HepG2 (cell line): ENCODE results near the gene FAM221B. TPM values are rescaled to one million over a fixed set of nuclear protein-coding genes. Genes with fewer than 3 reads are reported as not detected.

Experiments used
- ELF3 ChIP-seq: IDR thresholded peaks from 2 replicates; pipeline ENCODE4 v1.6.1; 2016; ENCODE audit warnings: missing genetic modification reagents, missing compliant biosample characterization
- EP300 ChIP-seq, 3 experiments: sonication (generic) in 1 of 3; formaldehyde crosslinking in 1 of 3; IDR thresholded peaks; 2 replicates each; pipeline versions ENCODE4 v1.5.1 to v1.6.1; 2011 to 2020; ENCODE audit warnings: low read depth in 2 of 3, low read length in 2 of 3, borderline replicate concordance in 1 of 3, improper control_type of control experiment in 1 of 3, mild to moderate bottlenecking in 1 of 3, missing genetic modification reagents in 1 of 3, moderate library complexity in 1 of 3
- GATAD1 ChIP-seq: IDR thresholded peaks from 2 replicates; pipeline ENCODE4 v1.6.1; 2016; ENCODE audit warnings: missing genetic modification reagents, missing compliant biosample characterization
- HDAC2 ChIP-seq: sonication (generic); formaldehyde crosslinking; IDR thresholded peaks from 2 replicates; pipeline ENCODE4 v1.4.0; 2020; ENCODE audit warnings: missing genetic modification reagents
- KDM3A ChIP-seq: IDR thresholded peaks from 2 replicates; pipeline ENCODE4 v1.6.1; 2018; ENCODE audit warnings: low read depth, missing compliant biosample characterization
- NCOR1 ChIP-seq: fragments of 200-600 bp; sonication (generic); IDR thresholded peaks from 2 replicates; pipeline ENCODE4 v1.7.0; 2017; ENCODE audit warnings: antibody characterized with exemption, low read length, borderline replicate concordance
- NR2F2 ChIP-seq: IDR thresholded peaks from 2 replicates; pipeline ENCODE4 v1.6.1; 2012; ENCODE audit warnings: low read depth, inconsistent platforms, borderline replicate concordance
- SOX6 ChIP-seq, 2 experiments: fragments of 450-650 bp in 1 of 2; sonication (generic) in 1 of 2; formaldehyde crosslinking in 1 of 2; IDR thresholded peaks; 2 replicates each; pipeline versions ENCODE4 v1.4.0 to v1.6.1; 2017 to 2020; ENCODE audit warnings: antibody characterized with exemption in 1 of 2, mild to moderate bottlenecking in 1 of 2, missing genetic modification reagents in 1 of 2
- ZNF180 ChIP-seq: sonication (generic); formaldehyde crosslinking; IDR thresholded peaks from 2 replicates; pipeline ENCODE4 v1.4.0; 2020; ENCODE audit warnings: low read depth, missing genetic modification reagents, borderline replicate concordance
- ZNF605 ChIP-seq: sonication (generic); formaldehyde crosslinking; IDR thresholded peaks from 2 replicates; pipeline ENCODE4 v1.8.0; 2022; ENCODE audit warnings: mild to moderate bottlenecking, missing genetic modification reagents
- ZNF772 ChIP-seq: sonication (generic); formaldehyde crosslinking; IDR thresholded peaks from 2 replicates; pipeline ENCODE4 v1.5.0; 2020; ENCODE audit warnings: mild to moderate bottlenecking, missing genetic modification reagents
- ZNF878 ChIP-seq: sonication (generic); formaldehyde crosslinking; IDR thresholded peaks from 2 replicates; pipeline ENCODE4 v1.8.1; 2023; ENCODE audit warnings: mild to moderate bottlenecking, missing genetic modification reagents, moderate library complexity
- polyA plus RNA-seq, 8 experiments: library from polyadenylated mRNA; depleted of rRNA in 3 of 8; stranded (reverse) in 7 of 8; unstranded in 1 of 8; fragments of >200 nt; fragmentation: Illumina TruSeq in 4 of 8; extraction: Trizol in 4 of 8; gene quantifications; 2 replicates each; pipeline versions ENCODE4 v1.2.1 to v1.2.3, GENCODE V29; 2011 to 2016; ENCODE audit warnings: low read depth in 4 of 8, missing spikeins in 1 of 8, mixed read lengths in 1 of 8; ENCODE audit not compliant: insufficient read depth in 1 of 8
- total RNA-seq, 5 experiments: library from RNA; depleted of rRNA; stranded (reverse); fragments of >200 nt; fragmentation: Illumina TruSeq; extraction: Trizol; gene quantifications; 2 replicates each; pipeline ENCODE4 v1.2.3, GENCODE V29; 2016; ENCODE audit warnings: low read depth in 1 of 5
- TF ChIP-seq, protein P1 (sequence below): sonication (generic); formaldehyde crosslinking; IDR thresholded peaks from 2 replicates; pipeline ENCODE4 v1.9.0; 2021; ENCODE audit warnings: missing genetic modification reagents, borderline replicate concordance
- TF ChIP-seq, protein P2 (sequence below): sonication (generic); formaldehyde crosslinking; IDR thresholded peaks from 2 replicates; pipeline ENCODE4 v1.5.0; 2020; ENCODE audit warnings: mild to moderate bottlenecking, missing genetic modification reagents, borderline replicate concordance
- TF ChIP-seq, protein P3 (sequence below): sonication (generic); formaldehyde crosslinking; IDR thresholded peaks from 2 replicates; pipeline ENCODE4 v1.4.0; 2020; ENCODE audit warnings: missing genetic modification reagents
- TF ChIP-seq, protein P4 (sequence below): sonication (generic); formaldehyde crosslinking; IDR thresholded peaks from 2 replicates; pipeline ENCODE4 v1.4.0; 2020; ENCODE audit warnings: missing genetic modification reagents, borderline replicate concordance

Gene FAM221B
- total and polyA plus RNA-seq, 2 of the 13 experiments (the other 11 are each of a cell fraction or from before 2014, with no cell fraction given) = not detected

DNA sequence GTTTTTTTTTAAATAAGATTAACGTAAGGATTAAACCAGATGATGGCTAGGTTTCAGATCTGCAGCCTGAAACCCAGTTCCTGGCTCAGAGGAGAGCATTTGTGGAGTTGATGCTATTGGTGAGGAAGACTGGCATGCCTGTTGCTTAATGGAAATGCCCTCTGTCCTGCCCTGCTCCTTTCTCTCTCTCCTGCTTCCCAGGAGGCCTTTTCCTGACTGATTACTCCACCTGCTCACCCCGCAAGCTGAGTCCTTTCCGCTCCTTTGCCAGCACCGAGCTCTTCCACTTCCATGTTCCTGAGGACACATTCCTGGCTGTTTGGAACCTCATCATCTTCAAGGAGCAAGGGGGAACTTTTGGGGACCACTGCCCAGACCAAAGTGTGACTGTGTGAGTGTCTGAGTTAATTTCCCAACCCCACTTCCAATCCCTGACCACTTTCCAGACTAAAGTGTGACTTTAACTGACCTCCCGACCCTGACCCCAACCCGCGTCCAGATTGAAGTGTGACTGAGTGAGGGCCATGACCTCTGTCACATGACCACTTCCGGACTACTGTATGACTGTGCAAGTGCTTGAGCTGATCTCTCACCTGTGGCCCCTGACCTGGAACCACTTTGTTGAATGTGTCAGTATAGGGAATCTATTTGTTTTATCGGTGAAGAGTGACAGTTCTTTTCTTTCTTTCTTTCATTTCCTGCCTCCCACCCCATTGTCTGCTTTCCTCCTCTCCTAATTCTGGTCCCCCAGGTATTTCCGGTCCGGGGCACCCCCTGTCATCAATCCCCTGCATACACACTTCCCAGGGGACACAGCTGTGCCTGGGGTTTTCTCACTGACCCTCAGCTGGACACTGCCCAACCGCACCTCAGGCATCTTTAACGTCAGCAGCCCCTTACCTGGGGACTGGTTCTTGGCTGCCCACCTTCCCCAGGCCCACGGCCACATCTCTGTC is 6.0 kb upstream of the FAM221B start (continued):
- TF ChIP-seq ZNF772 (CRISPR knock-in tag) = peak; percentile 37; the same call in 1 of the 2 replicates
- peak; percentile 37; the same call in 1 of the 2 replicates for TF ChIP-seq ZNF605 (CRISPR knock-in tag)
- peak; percentile 25; the same call in 1 of the 2 replicates for TF ChIP-seq NCOR1
- TF ChIP-seq, protein P1, sequence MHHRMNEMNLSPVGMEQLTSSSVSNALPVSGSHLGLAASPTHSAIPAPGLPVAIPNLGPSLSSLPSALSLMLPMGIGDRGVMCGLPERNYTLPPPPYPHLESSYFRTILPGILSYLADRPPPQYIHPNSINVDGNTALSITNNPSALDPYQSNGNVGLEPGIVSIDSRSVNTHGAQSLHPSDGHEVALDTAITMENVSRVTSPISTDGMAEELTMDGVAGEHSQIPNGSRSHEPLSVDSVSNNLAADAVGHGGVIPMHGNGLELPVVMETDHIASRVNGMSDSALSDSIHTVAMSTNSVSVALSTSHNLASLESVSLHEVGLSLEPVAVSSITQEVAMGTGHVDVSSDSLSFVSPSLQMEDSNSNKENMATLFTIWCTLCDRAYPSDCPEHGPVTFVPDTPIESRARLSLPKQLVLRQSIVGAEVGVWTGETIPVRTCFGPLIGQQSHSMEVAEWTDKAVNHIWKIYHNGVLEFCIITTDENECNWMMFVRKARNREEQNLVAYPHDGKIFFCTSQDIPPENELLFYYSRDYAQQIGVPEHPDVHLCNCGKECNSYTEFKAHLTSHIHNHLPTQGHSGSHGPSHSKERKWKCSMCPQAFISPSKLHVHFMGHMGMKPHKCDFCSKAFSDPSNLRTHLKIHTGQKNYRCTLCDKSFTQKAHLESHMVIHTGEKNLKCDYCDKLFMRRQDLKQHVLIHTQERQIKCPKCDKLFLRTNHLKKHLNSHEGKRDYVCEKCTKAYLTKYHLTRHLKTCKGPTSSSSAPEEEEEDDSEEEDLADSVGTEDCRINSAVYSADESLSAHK (CRISPR knock-in tag) = no peak
- no peak for TF ChIP-seq SOX6 (IDR thresholded peaks at IDR 0.05)
- TF ChIP-seq SOX6 (CRISPR knock-in tag; IDR thresholded peaks at IDR 0.05) = peak; percentile 49; the same call in 1 of the 2 replicates
- TF ChIP-seq EP300 (IDR thresholded peaks at IDR 0.05; ENCODE audit: low read depth in 2 of 2, low read length in 2 of 2) = 0 out of 4 replicates have a peak, but pooled peaks of 1 of the 2 experiments have one; percentile 34
- peak; percentile 12; the same call in 1 of the 2 replicates for TF ChIP-seq EP300 (CRISPR knock-in tag; IDR thresholded peaks at IDR 0.05; ENCODE audit: borderline replicate concordance)
- TF ChIP-seq ZNF878 (CRISPR knock-in tag) = 0 out of 2 replicates have a peak, but pooled peaks have one; percentile 28
- TF ChIP-seq ZNF180 (CRISPR knock-in tag) = no peak
- TF ChIP-seq, protein P2, sequence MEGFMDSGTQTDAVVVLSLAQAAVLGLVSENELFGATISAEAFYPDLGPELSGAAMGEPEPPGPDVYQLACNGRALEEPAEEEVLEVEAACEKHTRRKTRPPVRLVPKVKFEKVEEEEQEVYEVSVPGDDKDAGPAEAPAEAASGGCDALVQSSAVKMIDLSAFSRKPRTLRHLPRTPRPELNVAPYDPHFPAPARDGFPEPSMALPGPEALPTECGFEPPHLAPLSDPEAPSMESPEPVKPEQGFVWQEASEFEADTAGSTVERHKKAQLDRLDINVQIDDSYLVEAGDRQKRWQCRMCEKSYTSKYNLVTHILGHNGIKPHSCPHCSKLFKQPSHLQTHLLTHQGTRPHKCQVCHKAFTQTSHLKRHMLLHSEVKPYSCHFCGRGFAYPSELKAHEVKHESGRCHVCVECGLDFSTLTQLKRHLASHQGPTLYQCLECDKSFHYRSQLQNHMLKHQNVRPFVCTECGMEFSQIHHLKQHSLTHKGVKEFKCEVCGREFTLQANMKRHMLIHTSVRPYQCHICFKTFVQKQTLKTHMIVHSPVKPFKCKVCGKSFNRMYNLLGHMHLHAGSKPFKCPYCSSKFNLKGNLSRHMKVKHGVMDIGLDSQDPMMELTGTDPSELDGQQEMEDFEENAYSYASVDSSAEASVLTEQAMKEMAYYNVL = no peak
- no peak for TF ChIP-seq ELF3 (CRISPR knock-in tag)
- TF ChIP-seq, protein P3, sequence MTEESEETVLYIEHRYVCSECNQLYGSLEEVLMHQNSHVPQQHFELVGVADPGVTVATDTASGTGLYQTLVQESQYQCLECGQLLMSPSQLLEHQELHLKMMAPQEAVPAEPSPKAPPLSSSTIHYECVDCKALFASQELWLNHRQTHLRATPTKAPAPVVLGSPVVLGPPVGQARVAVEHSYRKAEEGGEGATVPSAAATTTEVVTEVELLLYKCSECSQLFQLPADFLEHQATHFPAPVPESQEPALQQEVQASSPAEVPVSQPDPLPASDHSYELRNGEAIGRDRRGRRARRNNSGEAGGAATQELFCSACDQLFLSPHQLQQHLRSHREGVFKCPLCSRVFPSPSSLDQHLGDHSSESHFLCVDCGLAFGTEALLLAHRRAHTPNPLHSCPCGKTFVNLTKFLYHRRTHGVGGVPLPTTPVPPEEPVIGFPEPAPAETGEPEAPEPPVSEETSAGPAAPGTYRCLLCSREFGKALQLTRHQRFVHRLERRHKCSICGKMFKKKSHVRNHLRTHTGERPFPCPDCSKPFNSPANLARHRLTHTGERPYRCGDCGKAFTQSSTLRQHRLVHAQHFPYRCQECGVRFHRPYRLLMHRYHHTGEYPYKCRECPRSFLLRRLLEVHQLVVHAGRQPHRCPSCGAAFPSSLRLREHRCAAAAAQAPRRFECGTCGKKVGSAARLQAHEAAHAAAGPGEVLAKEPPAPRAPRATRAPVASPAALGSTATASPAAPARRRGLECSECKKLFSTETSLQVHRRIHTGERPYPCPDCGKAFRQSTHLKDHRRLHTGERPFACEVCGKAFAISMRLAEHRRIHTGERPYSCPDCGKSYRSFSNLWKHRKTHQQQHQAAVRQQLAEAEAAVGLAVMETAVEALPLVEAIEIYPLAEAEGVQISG (CRISPR knock-in tag) = peak; percentile 36; the same call in 1 of the 2 replicates
- 0 out of 2 replicates have a peak, but pooled peaks have one; percentile 16 for TF ChIP-seq GATAD1 (CRISPR knock-in tag)
- TF ChIP-seq, protein P4, sequence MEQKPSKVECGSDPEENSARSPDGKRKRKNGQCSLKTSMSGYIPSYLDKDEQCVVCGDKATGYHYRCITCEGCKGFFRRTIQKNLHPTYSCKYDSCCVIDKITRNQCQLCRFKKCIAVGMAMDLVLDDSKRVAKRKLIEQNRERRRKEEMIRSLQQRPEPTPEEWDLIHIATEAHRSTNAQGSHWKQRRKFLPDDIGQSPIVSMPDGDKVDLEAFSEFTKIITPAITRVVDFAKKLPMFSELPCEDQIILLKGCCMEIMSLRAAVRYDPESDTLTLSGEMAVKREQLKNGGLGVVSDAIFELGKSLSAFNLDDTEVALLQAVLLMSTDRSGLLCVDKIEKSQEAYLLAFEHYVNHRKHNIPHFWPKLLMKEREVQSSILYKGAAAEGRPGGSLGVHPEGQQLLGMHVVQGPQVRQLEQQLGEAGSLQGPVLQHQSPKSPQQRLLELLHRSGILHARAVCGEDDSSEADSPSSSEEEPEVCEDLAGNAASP (CRISPR knock-in tag) = peak; percentile 37; the same call in 1 of the 2 replicates
- no peak for TF ChIP-seq KDM3A (CRISPR knock-in tag)
- peak; percentile 20; the same call in 1 of the 2 replicates for TF ChIP-seq HDAC2
- peak; percentile 96 for TF ChIP-seq NR2F2
